DMS 273 (cell line): Measurements from ENCODE around the gene TWSG1.
"Not testable (repeated sequence)": the region's sequence is repeated elsewhere in the genome, so short reads cannot be mapped to it uniquely, and the experiment has no call there.

Experiments used
- DNase-seq: peaks from one replicate; lab custom pipeline; 2025; ENCODE audit not compliant: unreplicated experiment; lab: John Stamatoyannopoulos, UW

TWSG1 gene

GRCh38 chr18:9334973-9335696 is 562 bp downstream of the TWSG1 start:
- peak; percentile 83 for DNase-seq

GRCh38 chr18:9335697-9336045 is 1.1 kb downstream of the TWSG1 start:
- DNase-seq, result no peak

GRCh38 chr18:9336827-9337226 is 2.3 kb downstream of the TWSG1 start:
- no peak for DNase-seq

DNA sequence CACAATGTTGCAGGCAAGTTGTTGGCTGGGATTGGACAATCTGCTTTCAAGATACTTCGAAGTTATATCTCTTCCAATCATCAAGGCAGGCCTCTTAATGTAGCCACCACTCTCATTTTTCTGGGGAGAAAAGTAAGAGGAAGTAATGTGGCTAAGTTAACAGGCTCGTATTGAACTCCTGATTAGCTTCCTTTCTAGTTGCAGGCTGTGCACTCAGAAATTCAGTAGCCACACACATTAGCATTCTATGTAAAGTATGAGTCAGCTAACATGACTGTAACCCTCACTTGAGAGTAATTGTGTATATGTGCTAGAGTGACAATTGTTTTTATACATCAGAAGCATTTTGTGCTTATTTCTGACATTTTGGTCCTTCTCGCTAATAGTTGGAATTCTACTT is 3.3 kb downstream of the TWSG1 start:
- DNase-seq, result no peak

DNA sequence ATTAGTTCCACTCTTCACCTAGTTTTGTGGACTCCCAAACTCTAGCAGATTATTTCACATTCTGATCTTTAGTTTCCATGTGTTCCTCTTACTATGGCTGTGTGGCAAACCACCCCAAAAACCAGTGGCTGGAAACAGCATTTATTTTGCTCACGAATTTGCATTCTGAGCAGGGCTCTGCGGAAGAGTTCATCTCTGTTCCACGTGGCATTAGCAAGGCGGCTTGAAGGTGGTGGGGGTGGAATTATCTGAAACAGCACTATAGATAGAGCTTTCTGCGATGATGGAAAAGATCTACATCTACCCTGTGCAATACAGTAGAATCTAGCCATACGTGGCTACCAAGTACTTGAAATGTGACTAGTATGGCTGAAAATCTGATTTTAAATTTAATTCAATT is 5.9 kb downstream of the TWSG1 start:
- no peak for DNase-seq

DNA sequence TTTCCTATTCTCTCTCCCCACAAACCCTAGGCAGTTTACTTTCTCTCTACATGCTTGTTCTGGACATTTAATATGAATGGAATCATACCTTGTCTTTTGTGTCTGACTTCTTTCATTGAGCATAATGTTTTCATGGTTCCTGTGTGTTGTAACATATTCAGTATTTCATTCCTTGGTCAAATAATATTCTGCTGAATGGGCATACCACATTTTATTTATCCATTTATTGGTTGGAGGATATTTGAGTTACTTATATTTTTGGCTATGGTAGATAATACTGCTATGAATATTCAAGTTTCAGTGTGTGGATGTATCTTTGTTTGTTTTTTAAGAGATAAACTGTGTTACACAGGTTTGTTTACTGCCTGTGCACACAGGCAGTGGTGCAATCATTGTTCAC is 9.0 kb downstream of the TWSG1 start:
- no peak for DNase-seq

DNA sequence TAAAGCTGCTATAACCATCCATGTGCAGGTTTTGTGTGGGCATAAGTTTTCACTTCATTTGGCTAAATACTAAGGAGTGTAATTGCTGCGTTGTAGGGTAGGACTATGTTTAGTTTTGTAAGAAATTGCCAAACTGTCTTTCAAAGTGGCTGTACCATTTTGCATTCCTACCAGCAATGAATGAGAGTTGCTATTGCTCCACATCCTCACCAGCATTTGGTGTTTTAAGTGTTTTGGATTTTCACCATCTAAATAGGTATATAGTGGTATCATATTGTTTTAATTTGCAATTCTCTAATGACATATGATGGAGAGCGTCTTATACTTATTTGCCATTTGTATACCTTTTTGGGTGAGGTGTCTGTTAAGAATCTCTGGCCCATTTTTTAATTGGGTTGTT is 12.2 kb downstream of the TWSG1 start:
- no peak for DNase-seq

DNA sequence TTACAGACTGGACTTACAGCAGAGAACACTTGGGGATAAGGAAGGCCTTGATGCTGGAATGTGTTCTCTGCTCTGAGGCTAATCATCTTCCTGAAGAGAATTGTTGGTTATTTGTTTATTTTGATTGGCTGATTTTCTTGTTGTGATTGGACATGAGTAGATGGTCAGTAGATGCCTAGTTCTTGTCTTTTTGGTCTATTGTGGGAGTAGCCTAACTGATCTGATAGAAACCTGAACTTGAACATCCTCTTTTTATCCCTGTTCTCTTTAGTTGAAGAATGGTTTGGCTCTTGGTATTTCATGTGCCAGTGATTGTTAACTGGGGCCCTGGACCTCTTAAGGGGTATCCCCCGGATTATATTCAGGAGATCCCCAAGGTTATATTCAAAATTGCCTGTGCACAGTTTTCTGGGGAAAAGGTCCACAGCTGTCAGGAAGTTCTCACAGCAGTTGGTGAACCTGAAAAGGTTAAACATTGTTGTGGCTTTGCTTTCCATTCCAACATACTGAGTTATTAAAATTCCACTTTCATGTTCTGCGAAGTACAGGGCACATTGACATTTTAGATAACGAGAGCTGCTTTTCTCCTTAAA is 13.6 kb downstream of the TWSG1 start:
- DNase-seq, result no peak

- DNase-seq, result no peak
Measured at GRCh38 chr18:9348766-9349165, 14.2 kb downstream of the TWSG1 start.

GRCh38 chr18:9353596-9353995 is 19.0 kb downstream of the TWSG1 start:
- no peak for DNase-seq

DNA sequence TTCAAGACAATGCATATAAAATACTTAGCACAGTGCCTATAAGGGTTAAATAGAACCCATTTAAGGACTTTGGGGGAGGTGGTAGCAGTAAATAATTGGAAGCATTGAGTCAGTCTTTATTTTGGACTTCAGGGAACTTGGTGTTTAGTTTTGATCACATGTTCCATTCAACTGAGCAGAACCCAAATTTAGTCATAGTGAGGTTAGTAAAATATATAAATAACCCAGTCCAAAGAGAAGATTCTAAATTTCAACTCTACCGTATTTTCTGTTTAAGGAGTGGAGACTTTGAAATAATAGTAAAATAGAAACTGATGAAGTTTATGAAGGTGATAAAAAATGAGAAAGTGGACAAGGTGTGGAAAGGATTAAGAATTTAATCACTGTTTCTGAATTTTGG is 19.7 kb downstream of the TWSG1 start:
- no peak for DNase-seq

- no peak for DNase-seq
Measured at GRCh38 chr18:9356976-9357375, 22.4 kb downstream of the TWSG1 start.

DNA sequence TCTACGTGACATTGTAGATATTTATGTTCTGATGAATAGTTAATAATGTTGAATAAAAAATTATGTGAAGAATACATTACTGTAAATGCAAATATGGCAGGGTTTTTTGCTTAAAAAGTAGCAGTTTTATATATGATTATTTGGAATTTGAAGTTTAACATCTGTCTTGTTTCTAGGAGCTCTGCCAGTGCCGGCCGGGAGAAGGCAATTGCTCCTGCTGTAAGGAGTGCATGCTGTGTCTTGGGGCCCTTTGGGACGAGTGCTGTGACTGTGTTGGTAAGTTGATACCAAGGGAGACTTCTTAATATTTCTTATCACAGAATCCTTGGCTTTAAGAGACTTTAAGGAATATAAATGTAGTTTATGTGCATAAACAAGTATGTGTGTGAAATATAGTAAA is 25.2 kb downstream of the TWSG1 start:
- peak; percentile 21 for DNase-seq

- no peak for DNase-seq
Measured at GRCh38 chr18:9361191-9361590, 26.6 kb downstream of the TWSG1 start.

DNA sequence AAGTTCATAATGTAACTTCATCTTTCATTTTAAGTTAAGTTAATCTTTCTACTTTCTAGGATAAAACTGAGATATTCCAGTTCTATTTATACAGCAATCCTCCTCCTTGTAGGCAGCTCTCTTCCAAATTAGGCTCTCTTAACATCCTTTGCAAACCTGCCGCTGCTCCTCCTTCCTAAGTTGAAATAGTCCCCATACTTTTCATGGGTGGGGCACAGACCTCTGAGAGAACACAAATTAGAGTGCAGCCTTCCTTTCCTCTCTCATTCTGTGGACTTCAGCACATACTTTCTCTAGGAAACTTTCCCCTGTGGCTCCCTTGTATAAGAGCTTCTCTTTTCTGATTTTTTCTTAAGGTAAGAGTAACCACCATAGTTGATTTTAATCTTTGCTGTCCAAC is 28.3 kb downstream of the TWSG1 start:
- DNase-seq, result no peak

GRCh38 chr18:9364242-9364641 is 29.7 kb downstream of the TWSG1 start:
- no peak for DNase-seq

GRCh38 chr18:9365406-9365805 is 30.8 kb downstream of the TWSG1 start:
- no peak for DNase-seq

DNA sequence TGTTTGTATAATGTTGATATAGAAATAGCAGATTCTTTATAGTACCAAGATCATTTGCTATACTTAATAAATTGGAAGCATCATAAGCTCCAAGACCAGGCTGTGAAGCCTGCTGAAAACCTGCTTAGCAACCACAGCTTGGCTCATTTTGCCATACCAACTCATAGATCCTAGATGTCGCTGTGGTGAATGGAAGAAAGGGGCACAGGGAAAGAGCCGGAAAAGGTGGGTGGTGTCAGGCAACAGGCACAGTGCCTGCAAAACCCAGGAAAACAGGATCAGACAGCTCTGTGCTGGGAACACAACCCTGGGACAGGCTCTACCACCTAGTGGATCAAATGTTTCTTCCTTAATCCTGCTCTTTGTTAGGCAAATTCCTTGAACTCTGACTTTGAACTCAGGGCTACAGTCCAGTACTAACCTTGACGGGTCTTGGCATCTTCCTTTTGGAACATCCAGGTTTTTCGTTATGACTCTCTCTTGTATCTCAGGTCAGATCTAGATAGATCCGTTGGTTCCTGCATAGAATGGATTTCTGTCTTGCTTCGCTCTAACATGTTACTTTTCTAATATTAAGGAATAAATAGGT is 31.6 kb downstream of the TWSG1 start:
- peak; percentile 79 for DNase-seq

DNA sequence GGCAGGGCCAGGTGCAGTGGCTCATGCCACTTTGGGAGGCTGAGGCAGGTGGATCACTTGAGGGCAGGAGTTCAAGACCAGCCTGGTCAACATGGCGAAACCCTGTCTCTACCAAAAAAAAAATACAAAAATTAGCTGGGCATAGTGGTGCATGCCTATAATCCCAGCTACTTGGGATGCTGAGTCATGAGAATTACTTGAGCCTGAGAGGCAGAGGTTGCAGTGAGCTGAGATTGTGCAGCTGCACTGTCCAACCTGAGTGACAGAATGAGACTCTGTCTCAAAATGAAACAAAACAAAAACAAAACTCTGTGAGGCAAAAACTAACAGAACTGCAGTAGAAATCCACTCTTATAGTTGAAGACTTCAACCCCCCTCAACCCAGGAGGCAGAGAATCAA is 38.7 kb downstream of the TWSG1 start:
- DNase-seq, result not testable (repeated sequence)

GRCh38 chr18:9379118-9379517 is 44.5 kb downstream of the TWSG1 start:
- no peak for DNase-seq

DNA sequence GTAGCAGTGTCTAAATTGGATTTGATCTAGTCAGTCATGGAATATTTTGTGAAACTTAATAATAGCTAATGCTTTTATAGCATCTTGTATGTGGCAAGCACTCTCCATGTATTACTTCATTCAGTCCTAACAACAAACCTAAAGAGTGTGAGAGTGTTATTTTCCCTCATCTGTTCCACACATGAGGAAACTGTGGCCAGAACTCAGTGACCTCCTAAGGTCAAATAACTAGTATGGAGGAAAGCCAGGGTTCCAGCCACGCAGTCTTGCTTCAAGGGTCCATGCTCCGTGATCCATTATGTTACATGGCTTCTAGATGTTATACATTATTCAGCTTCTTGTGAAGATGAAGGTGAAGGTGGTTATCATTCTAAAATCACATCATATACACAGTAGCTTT is 45.5 kb downstream of the TWSG1 start:
- peak; percentile 36 for DNase-seq

GRCh38 chr18:9380621-9381395 is 46.2 kb downstream of the TWSG1 start:
- peak; percentile 96 for DNase-seq
